GM18907 (cell line): ENCODE data around the gene LRRC49.
"Not testable (repeated sequence)": the region's sequence is repeated elsewhere in the genome, so short reads cannot be mapped to it uniquely, and the experiment has no call there.

Experiments
- ATAC-seq: cut with Tn5 transposase; IDR thresholded peaks from one replicate; pipeline ENCODE4 v1.9.1; 2021; ENCODE audit warnings: mild to moderate bottlenecking, moderate library complexity; ENCODE audit not compliant: unreplicated experiment

Gene LRRC49

GRCh38 chr15:70974004-70974832 lies 81.6 kb downstream of the LRRC49 start:
- ATAC-seq = no peak

- ATAC-seq = no peak
Observed at GRCh38 chr15:70976851-70977250, 84.2 kb downstream of the LRRC49 start.

GRCh38 chr15:70995383-70995970 lies 102.9 kb downstream of the LRRC49 start:
- ATAC-seq = no peak

- ATAC-seq = no peak
Observed at GRCh38 chr15:70998319-70998718, 105.7 kb downstream of the LRRC49 start.

GRCh38 chr15:71002316-71002715 lies 109.7 kb downstream of the LRRC49 start:
- no peak for ATAC-seq

GRCh38 chr15:71003319-71003718 lies 110.7 kb downstream of the LRRC49 start:
- ATAC-seq = no peak

- not testable (repeated sequence) for ATAC-seq
Observed at GRCh38 chr15:71004506-71004905, 111.9 kb downstream of the LRRC49 start.

GRCh38 chr15:71005895-71006294 lies 113.3 kb downstream of the LRRC49 start:
- no peak for ATAC-seq

- no peak for ATAC-seq
Observed at GRCh38 chr15:71008250-71008870, 115.7 kb downstream of the LRRC49 start.

GRCh38 chr15:71010472-71010871 lies 117.8 kb downstream of the LRRC49 start:
- no peak for ATAC-seq

- no peak for ATAC-seq
Observed at GRCh38 chr15:71010997-71011396, 118.4 kb downstream of the LRRC49 start.

GRCh38 chr15:71011503-71012155 lies 119.0 kb downstream of the LRRC49 start:
- ATAC-seq = no peak

- no peak for ATAC-seq
Observed at GRCh38 chr15:71013446-71013845, 120.8 kb downstream of the LRRC49 start.

- no peak for ATAC-seq
Observed at GRCh38 chr15:71015342-71015741, 122.7 kb downstream of the LRRC49 start.

- ATAC-seq = not testable (repeated sequence)
Observed at GRCh38 chr15:71031232-71031631, 138.6 kb downstream of the LRRC49 start.

GRCh38 chr15:71035478-71035877 lies 142.9 kb downstream of the LRRC49 start:
- not testable (repeated sequence) for ATAC-seq

GRCh38 chr15:71042356-71042922 lies 149.8 kb downstream of the LRRC49 start:
- ATAC-seq = no peak

- ATAC-seq = no peak
Observed at GRCh38 chr15:71043373-71043772, 150.7 kb downstream of the LRRC49 start.

- no peak for ATAC-seq
Observed at GRCh38 chr15:71044006-71044405, 151.4 kb downstream of the LRRC49 start.

GRCh38 chr15:71046146-71046545 lies 153.5 kb downstream of the LRRC49 start:
- ATAC-seq = not testable (repeated sequence)
